Endothelial cell of umbilical vein (primary cell): ENCODE measurements around the gene CPSF4. TPM values are rescaled to one million over a fixed set of nuclear protein-coding genes. Genes with fewer than 3 reads are reported as not detected.

ENCODE experiments used
- BruUV-seq: library from RNA; stranded (reverse); fragments of 400-500 nt; replicated peaks from 2 replicates; lab custom pipeline; 2021; lab: Mats Ljungman, UMichigan
- CTCF ChIA-PET: fragments of 300-600, 350-600 bp; sonication (Branson Sonifier 250); formaldehyde crosslinking; loops from one replicate; lab custom pipeline; 2021; ENCODE audit warnings: antibody characterized with exemption, inconsistent platforms; lab: Charles Lee
- POLR2A ChIA-PET: fragments of 300-600, 350-600 bp; sonication (Branson Sonifier 250); formaldehyde crosslinking; loops from one replicate; lab custom pipeline; 2021; ENCODE audit warnings: antibody characterized with exemption, inconsistent platforms; lab: Charles Lee
- DNase-seq: peaks from one replicate; pipeline ENCODE4 v3.0.0-alpha.2; 2011; ENCODE audit warnings: low read depth, low spot score
- FAIRE-seq: peaks from 2 replicates; lab custom pipeline; 2011; peaks lifted over from hg19 to GRCh38; lab: Jason Lieb, UNC
- H2AFZ ChIP-seq: 2 replicates; pipeline ENCODE4 v1.6.0; 2012; ENCODE audit warnings: low read depth, low read length, control low read depth, inconsistent platforms
- H3K27ac ChIP-seq: 2 replicates; pipeline ENCODE4 v1.5.1; 2011; ENCODE audit warnings: low read depth, mild to moderate bottlenecking, control low read depth, low read length, moderate library complexity; ENCODE audit not compliant: insufficient read depth
- H3K27me3 ChIP-seq, 2 experiments: 2 replicates each; pipeline versions ENCODE4 v1.6.0 to v1.6.1; 2011; ENCODE audit warnings: low read length in 2 of 2, mixed read lengths in 1 of 2; ENCODE audit not compliant: control insufficient read depth in 2 of 2, insufficient read depth in 2 of 2
- H3K36me3 ChIP-seq, 2 experiments: 2 replicates in 1 of 2; 3 replicates in 1 of 2; pipeline ENCODE4 v1.5.1; 2011; ENCODE audit warnings: low read length in 2 of 2, mild to moderate bottlenecking in 1 of 2, moderate library complexity in 1 of 2; ENCODE audit not compliant: control insufficient read depth in 2 of 2, insufficient read depth in 2 of 2; ENCODE audit errors: extremely low read depth in 1 of 2
- H3K4me1 ChIP-seq: 3 replicates; pipeline ENCODE4 v1.5.1; 2011; ENCODE audit warnings: mild to moderate bottlenecking, low read length; ENCODE audit not compliant: control insufficient read depth, insufficient read depth; ENCODE audit errors: extremely low read depth
- H3K4me2 ChIP-seq: 2 replicates; pipeline ENCODE4 v1.6.1; 2011; ENCODE audit warnings: low read length, control low read depth, mixed read lengths; ENCODE audit not compliant: insufficient read depth
- H3K4me3 ChIP-seq, 3 experiments: fragments of 200-600 bp in 1 of 3; sonication (generic), shearing (Covaris generic) in 1 of 3; replicated peaks in 1 of 3; 2 replicates each; pipeline ENCODE4 v1.5.1; 2011 to 2016; ENCODE audit warnings: control low read depth in 3 of 3, low read length in 3 of 3, mild to moderate bottlenecking in 2 of 3, inconsistent platforms in 1 of 3, low read depth in 1 of 3, moderate library complexity in 1 of 3; ENCODE audit not compliant: insufficient read depth in 1 of 3
- H3K79me2 ChIP-seq: 2 replicates; pipeline ENCODE4 v1.6.0; 2012; ENCODE audit warnings: low read length, inconsistent platforms; ENCODE audit not compliant: control insufficient read depth, insufficient read depth
- H3K9ac ChIP-seq: replicated peaks from 2 replicates; pipeline ENCODE3; 2011; ENCODE audit warnings: low read length, control low read depth; ENCODE audit not compliant: insufficient read depth; ENCODE audit errors: extremely low read depth
- H3K9me1 ChIP-seq: replicated peaks from 3 replicates; pipeline ENCODE4 v1.6.0; 2011; ENCODE audit warnings: mild to moderate bottlenecking, low read length; ENCODE audit not compliant: control insufficient read depth, insufficient read depth; ENCODE audit errors: extremely low read depth
- H3K9me3 ChIP-seq: replicated peaks from 2 replicates; pipeline ENCODE4 v1.5.1; 2012; ENCODE audit warnings: low read length, inconsistent platforms; ENCODE audit not compliant: control insufficient read depth, insufficient read depth
- H4K20me1 ChIP-seq: replicated peaks from 2 replicates; pipeline ENCODE3; 2011; ENCODE audit warnings: mild to moderate bottlenecking, low read length; ENCODE audit not compliant: control insufficient read depth, insufficient read depth; ENCODE audit errors: extremely low read depth
- EZH2 ChIP-seq: IDR thresholded peaks from 2 replicates; pipeline ENCODE4 v1.6.1; 2012; ENCODE audit warnings: borderline replicate concordance, low read depth, mild to moderate bottlenecking, moderate library complexity, low read length, inconsistent platforms; ENCODE audit not compliant: severe bottlenecking
- FOS ChIP-seq: IDR thresholded peaks from 2 replicates; pipeline ENCODE4 v1.6.1; 2011; ENCODE audit warnings: mild to moderate bottlenecking, low read length, moderate library complexity, borderline replicate concordance; ENCODE audit not compliant: insufficient read depth
- GATA2 ChIP-seq: IDR thresholded peaks from 2 replicates; pipeline ENCODE4 v1.7.0; 2011; ENCODE audit warnings: low read depth, mild to moderate bottlenecking, moderate library complexity, mixed read lengths, low read length; ENCODE audit not compliant: insufficient read length, insufficient read depth
- JUN ChIP-seq: IDR thresholded peaks from 2 replicates; pipeline ENCODE4 v1.6.1; 2011; ENCODE audit warnings: borderline replicate concordance, low read depth; ENCODE audit not compliant: insufficient read length, insufficient read depth
- MYC ChIP-seq: IDR thresholded peaks from one replicate; pipeline ENCODE4 v1.6.1; 2011; ENCODE audit warnings: mild to moderate bottlenecking, low read depth, low read length
- POLR2A ChIP-seq: IDR thresholded peaks from 2 replicates; pipeline ENCODE4 v1.6.1; 2012; ENCODE audit warnings: low read depth, mild to moderate bottlenecking, control low read depth, low read length
- POLR2AphosphoS5 ChIP-seq: IDR thresholded peaks from 2 replicates; pipeline ENCODE4 v1.6.1; 2012; ENCODE audit warnings: low read depth, mild to moderate bottlenecking, control low read depth, low read length, moderate library complexity; ENCODE audit not compliant: insufficient read depth
- dilution Hi-C: fragments of 300-500 bp; cut with MboI; formaldehyde crosslinking; loops from one replicate; pipeline ENCODE4 v1.15.0; 2019; ENCODE audit warnings: low sequenced_read_pairs; ENCODE audit not compliant: extremely low pct_ligation_motif_present
- intact Hi-C: fragments of 100-400 bp; cut with micrococcal nuclease; formaldehyde crosslinking; loops from one replicate; pipeline ENCODE4 v1.10.0; 2022
- polyA plus RNA-seq, 4 experiments: library from polyadenylated mRNA; depleted of rRNA in 3 of 4; stranded (reverse) in 3 of 4; unstranded in 1 of 4; fragments of >200 nt; gene quantifications; 2 replicates each; pipeline versions ENCODE4 v1.2.1 to v1.2.3, GENCODE V29; 2011 to 2012; ENCODE audit warnings: missing spikeins in 1 of 4
- total RNA-seq: library from RNA; stranded (reverse); gene quantifications from 2 replicates; pipeline ENCODE4 v1.2.3, GENCODE V29; 2021
- TF ChIP-seq, protein P1 (sequence below): IDR thresholded peaks from 2 replicates; pipeline ENCODE4 v1.6.1; 2011; ENCODE audit not compliant: insufficient read depth, insufficient read length
- TF ChIP-seq, protein P2 (sequence below), 2 donors: IDR thresholded peaks; 1 replicate in 1 of 2; 2 replicates in 1 of 2; pipeline ENCODE4 v1.5.1; 2011; ENCODE audit warnings: low read length in 2 of 2, mild to moderate bottlenecking in 2 of 2, moderate library complexity in 2 of 2, control low read depth in 1 of 2, inconsistent platforms in 1 of 2, low read depth in 1 of 2; ENCODE audit not compliant: insufficient read depth in 1 of 2; ENCODE audit errors: extremely low read depth in 1 of 2

The CPSF4 gene
- total and polyA plus RNA-seq, 2 donors (not counting 3 experiments of a cell fraction or from before 2014, with no cell fraction given), result 51.5 to 53.0 TPM

DNA sequence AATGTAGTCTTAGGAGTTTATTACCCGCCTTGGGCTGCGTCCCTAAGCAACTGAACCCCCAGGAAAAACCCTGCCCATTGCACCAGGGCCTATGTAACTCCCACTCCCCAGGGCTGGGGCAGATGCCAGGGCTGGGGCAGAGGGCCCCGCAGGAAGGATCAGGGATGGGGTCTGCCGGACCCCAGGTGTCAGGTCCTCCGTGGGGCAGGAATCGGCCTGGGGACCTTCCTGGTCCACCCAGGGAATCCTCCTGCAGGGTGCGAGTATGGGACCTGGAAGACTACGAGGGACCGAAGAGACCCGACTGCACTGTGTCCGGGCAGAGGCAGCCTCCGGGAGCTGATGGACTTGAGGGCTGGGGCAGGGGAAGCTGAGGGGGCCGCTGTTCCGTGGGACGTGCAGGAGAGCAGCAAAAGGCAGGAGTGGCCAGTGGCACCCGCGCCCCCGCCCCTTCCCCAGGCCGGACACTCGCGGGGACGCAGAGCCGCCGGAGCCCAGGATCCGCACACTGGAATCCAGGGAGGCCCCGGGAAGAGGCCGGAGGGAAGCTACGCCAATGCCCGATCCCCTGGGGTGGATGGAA lies 29.7 kb downstream of the CPSF4 start:
- no peak overlapping the region for H3K4me3 ChIP-seq
- no peak for FAIRE-seq
- H3K27me3 ChIP-seq, result no peaks in the 10 kb centered on the region
- ChIA-PET POLR2A (no interaction called here), CTCF (no interaction called here)
- H3K27ac ChIP-seq, result no peak overlapping the region
- no peak for TF ChIP-seq MYC
- no peak for TF ChIP-seq POLR2AphosphoS5
- TF ChIP-seq FOS, result no peak
- TF ChIP-seq, protein P1, sequence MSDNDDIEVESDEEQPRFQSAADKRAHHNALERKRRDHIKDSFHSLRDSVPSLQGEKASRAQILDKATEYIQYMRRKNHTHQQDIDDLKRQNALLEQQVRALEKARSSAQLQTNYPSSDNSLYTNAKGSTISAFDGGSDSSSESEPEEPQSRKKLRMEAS, result no peak
- TF ChIP-seq GATA2, result no peak
- TF ChIP-seq, protein P2, sequence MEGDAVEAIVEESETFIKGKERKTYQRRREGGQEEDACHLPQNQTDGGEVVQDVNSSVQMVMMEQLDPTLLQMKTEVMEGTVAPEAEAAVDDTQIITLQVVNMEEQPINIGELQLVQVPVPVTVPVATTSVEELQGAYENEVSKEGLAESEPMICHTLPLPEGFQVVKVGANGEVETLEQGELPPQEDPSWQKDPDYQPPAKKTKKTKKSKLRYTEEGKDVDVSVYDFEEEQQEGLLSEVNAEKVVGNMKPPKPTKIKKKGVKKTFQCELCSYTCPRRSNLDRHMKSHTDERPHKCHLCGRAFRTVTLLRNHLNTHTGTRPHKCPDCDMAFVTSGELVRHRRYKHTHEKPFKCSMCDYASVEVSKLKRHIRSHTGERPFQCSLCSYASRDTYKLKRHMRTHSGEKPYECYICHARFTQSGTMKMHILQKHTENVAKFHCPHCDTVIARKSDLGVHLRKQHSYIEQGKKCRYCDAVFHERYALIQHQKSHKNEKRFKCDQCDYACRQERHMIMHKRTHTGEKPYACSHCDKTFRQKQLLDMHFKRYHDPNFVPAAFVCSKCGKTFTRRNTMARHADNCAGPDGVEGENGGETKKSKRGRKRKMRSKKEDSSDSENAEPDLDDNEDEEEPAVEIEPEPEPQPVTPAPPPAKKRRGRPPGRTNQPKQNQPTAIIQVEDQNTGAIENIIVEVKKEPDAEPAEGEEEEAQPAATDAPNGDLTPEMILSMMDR (IDR thresholded peaks at IDR 0.05; ENCODE audit: extremely low read depth in 1 of 2, insufficient read depth in 1 of 2, low read depth in 1 of 2, low read length in 2 of 2), result no peak
- TF ChIP-seq JUN, result no peak
- TF ChIP-seq EZH2, result no peak
- no peak for TF ChIP-seq POLR2A
- H3K4me2 ChIP-seq, result no peak overlapping the region
- peaks cover 30% of the 10 kb centered on the region for H3K79me2 ChIP-seq
- dilution Hi-C loops (no loop called here), intact Hi-C loops (no loop called here)
- no peak overlapping the region for H2AFZ ChIP-seq
- no peaks in the 10 kb centered on the region for H3K9me1 ChIP-seq
- H3K4me1 ChIP-seq, result peaks cover 9% of the 10 kb centered on the region
- no peaks in the 10 kb centered on the region for H3K9me3 ChIP-seq
- peaks cover 0 to 2% of the 10 kb centered on the region in 2 experiments for H3K36me3 ChIP-seq
- no peak overlapping the region for H3K9ac ChIP-seq
- BruUV-seq, result no TSS peak
- DNase-seq, result no peak
- H4K20me1 ChIP-seq, result no peaks in the 10 kb centered on the region
